Suprapubic skin (tissue), 4 donors: ENCODE data around the gene OSM.

Experiments used
- CTCF ChIP-seq, 2 donors: fragments of 200-600 bp in 1 of 2; fragments of 450-650 bp in 1 of 2; sonication (generic) in 1 of 2; IDR thresholded peaks; one replicate each; pipeline ENCODE4 v1.5.1; 2016 to 2019; ENCODE audit warnings: antibody characterized with exemption in 2 of 2, mild to moderate bottlenecking in 1 of 2, moderate library complexity in 1 of 2
- POLR2A ChIP-seq, 2 donors: fragments of 450-650 bp; IDR thresholded peaks; one replicate each; pipeline ENCODE4 v1.6.1; 2017; ENCODE audit warnings: antibody characterized with exemption in 2 of 2, mild to moderate bottlenecking in 2 of 2, moderate library complexity in 2 of 2
- POLR2AphosphoS5 ChIP-seq, 3 donors: sonication (generic); formaldehyde crosslinking; IDR thresholded peaks; one replicate each; pipeline ENCODE4 v1.6.1; 2017; ENCODE audit warnings: antibody characterized with exemption in 3 of 3

GRCh38 chr22:30223303-30223702, 43.3 kb downstream of the OSM start:
- TF ChIP-seq POLR2A (IDR thresholded peaks at IDR 0.05) (no peak), CTCF (IDR thresholded peaks at IDR 0.05) (no peak), POLR2AphosphoS5 (IDR thresholded peaks at IDR 0.05) (no peak)
